Mesothelial cell of epicardium (in vitro differentiated cells): ENCODE results near the gene ORAI2. TPM values are rescaled to one million over a fixed set of nuclear protein-coding genes. Genes with fewer than 3 reads are reported as not detected.

Experiments
- DNase-seq, 2 experiments: peaks; one replicate each; pipeline ENCODE4 v3.0.0; 2021; ENCODE audit warnings: low spot score in 2 of 2; ENCODE audit not compliant: unreplicated experiment in 2 of 2
- H3K27ac Mint-ChIP-seq: 2 replicates; pipeline ENCODE4 v1.8.0; 2021; ENCODE audit warnings: mixed read lengths
- H3K27me3 Mint-ChIP-seq: 2 replicates; pipeline ENCODE4 v1.8.0; 2021; ENCODE audit warnings: low read depth, mixed read lengths
- H3K36me3 Mint-ChIP-seq: 2 replicates; pipeline ENCODE4 v1.8.0; 2021; ENCODE audit warnings: mixed read lengths
- H3K4me1 Mint-ChIP-seq: 2 replicates; pipeline ENCODE4 v1.8.0; 2021; ENCODE audit warnings: mixed read lengths
- H3K4me3 Mint-ChIP-seq: 2 replicates; pipeline ENCODE4 v1.8.0; 2021; ENCODE audit warnings: mild to moderate bottlenecking, moderate library complexity, mixed read lengths
- H3K9me3 Mint-ChIP-seq: 2 replicates; pipeline ENCODE4 v1.8.0; 2021; ENCODE audit warnings: mixed read lengths
- total RNA-seq: library from RNA; stranded (reverse); gene quantifications from 3 replicates; pipeline ENCODE4 v1.2.1, GENCODE V29; 2021
- TF ChIP-seq, protein P1 (sequence below): fragments of 200-600 bp; sonication (generic); IDR thresholded peaks from one replicate; pipeline ENCODE4 v1.5.0; 2021; ENCODE audit warnings: antibody characterized with exemption; ENCODE audit not compliant: unreplicated experiment

Gene ORAI2
- total RNA-seq, 1 donor from 2014 or later: 27.9 TPM

DNA sequence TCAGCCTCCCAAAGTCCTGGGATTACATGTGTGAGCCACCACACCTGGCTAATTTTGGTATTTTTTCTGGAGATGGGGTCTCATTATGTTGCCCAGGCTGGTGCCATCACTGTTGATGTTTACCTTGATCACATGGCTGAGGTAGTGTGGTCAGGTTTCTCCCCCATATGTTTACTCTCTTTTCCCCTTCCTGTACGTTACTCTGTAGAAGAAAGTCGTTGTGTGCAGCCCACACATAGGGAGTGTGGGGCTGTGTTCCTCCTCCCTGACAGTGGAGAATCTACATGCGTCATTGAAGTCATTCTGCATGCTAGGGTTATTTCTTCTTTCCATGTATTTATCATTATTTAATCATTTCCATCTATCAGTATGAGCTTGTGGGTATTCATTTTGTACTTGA lies 16.3 kb upstream of the ORAI2 start:
- Mint-ChIP-seq H3K27ac (no peak overlapping the region), H3K9me3 (no peaks in the 10 kb centered on the region), H3K36me3 (peaks cover 42% of the 10 kb centered on the region), H3K4me1 (no peaks in the 10 kb centered on the region), H3K4me3 (no peak overlapping the region), H3K27me3 (no peaks in the 10 kb centered on the region)
- TF ChIP-seq, protein P1, sequence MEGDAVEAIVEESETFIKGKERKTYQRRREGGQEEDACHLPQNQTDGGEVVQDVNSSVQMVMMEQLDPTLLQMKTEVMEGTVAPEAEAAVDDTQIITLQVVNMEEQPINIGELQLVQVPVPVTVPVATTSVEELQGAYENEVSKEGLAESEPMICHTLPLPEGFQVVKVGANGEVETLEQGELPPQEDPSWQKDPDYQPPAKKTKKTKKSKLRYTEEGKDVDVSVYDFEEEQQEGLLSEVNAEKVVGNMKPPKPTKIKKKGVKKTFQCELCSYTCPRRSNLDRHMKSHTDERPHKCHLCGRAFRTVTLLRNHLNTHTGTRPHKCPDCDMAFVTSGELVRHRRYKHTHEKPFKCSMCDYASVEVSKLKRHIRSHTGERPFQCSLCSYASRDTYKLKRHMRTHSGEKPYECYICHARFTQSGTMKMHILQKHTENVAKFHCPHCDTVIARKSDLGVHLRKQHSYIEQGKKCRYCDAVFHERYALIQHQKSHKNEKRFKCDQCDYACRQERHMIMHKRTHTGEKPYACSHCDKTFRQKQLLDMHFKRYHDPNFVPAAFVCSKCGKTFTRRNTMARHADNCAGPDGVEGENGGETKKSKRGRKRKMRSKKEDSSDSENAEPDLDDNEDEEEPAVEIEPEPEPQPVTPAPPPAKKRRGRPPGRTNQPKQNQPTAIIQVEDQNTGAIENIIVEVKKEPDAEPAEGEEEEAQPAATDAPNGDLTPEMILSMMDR: no peak
- DNase-seq: no peak

DNA sequence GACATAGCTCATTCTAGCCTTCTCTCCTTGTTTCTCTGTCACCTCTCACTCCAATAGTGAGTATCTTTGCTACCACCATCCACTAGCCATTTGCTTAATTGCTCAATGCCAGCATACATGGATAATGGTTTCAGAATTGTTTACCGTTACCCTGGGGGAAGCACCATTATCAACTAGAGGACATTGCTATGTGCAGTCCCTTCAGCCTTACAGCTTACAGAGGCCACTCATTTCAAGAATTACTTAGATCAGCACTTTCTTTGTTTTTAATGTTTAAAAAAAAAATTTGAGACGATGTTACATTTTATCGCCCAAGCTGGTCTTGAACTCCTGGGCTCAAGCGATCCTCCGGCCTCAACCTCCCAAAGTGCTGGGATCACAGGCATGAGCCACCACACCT lies 14.8 kb upstream of the ORAI2 start:
- Mint-ChIP-seq H3K4me1 (no peaks in the 10 kb centered on the region), H3K27ac (no peak overlapping the region), H3K36me3 (peaks cover 41% of the 10 kb centered on the region), H3K27me3 (no peaks in the 10 kb centered on the region), H3K9me3 (no peaks in the 10 kb centered on the region), H3K4me3 (no peak overlapping the region)
- TF ChIP-seq, protein P1: no peak
- DNase-seq: no peak

DNA sequence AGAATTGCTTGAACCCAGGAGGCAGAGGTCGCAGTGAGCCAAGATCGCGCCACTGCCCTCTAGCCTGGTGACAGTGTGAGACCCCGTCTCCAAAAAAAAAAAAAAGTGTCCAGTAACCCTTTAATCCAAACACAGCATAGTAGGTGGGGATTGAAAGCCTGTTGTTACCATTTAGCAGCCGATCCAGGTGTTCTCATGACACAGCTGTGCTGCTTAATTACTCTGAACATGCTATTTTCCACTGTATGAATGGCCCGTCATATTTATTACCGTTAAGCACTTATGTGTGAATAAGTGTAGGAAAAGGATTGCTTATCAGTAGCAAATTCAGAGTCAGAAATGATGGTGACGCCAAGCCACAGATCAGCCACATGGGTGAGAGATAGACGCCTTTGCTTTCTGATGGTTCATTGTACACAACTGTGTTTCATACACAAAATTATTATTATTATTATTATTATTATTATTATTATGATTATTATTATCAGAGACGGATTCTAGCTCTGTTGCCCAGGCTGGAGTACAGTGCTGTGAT lies 11.6 kb upstream of the ORAI2 start:
- no peaks in the 10 kb centered on the region for H3K9me3 Mint-ChIP-seq

DNA sequence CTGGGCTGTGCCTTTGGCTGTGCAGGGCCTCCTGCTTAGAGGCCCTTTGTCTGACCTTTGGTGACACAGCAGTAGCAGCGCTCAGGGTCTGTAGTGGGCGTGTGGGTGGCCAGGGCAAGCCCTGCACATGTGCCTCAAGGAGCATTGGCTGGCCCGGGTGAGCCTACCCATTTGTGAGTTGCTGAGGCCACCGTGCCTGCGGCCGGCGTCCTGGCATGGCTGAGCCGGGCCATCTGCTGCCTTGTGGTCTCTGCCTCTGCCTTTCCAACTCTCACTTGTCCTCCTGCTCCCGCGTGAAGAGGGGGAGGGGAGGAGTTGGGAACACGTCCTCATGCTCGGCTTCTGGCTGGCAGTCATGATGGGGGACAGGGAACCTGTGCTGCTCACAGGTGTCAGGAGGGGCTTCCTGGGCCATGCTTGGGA lies 9.2 kb upstream of the ORAI2 start:
- peaks cover 37% of the 10 kb centered on the region for H3K36me3 Mint-ChIP-seq
- DNase-seq: no peak
- no peak overlapping the region for H3K27ac Mint-ChIP-seq
- H3K9me3 Mint-ChIP-seq: no peaks in the 10 kb centered on the region
- H3K4me1 Mint-ChIP-seq: no peaks in the 10 kb centered on the region
- no peak overlapping the region for H3K4me3 Mint-ChIP-seq
- H3K27me3 Mint-ChIP-seq: no peaks in the 10 kb centered on the region
- TF ChIP-seq, protein P1: no peak

More for the DNA sequence above, 11.6 kb upstream of the ORAI2 start:
- Mint-ChIP-seq H3K36me3 (peaks cover 42% of the 10 kb centered on the region), H3K4me1 (no peaks in the 10 kb centered on the region), H3K27ac (no peak overlapping the region), H3K27me3 (no peaks in the 10 kb centered on the region), H3K4me3 (no peak overlapping the region)
- TF ChIP-seq, protein P1: no peak
- no peak for DNase-seq

DNA sequence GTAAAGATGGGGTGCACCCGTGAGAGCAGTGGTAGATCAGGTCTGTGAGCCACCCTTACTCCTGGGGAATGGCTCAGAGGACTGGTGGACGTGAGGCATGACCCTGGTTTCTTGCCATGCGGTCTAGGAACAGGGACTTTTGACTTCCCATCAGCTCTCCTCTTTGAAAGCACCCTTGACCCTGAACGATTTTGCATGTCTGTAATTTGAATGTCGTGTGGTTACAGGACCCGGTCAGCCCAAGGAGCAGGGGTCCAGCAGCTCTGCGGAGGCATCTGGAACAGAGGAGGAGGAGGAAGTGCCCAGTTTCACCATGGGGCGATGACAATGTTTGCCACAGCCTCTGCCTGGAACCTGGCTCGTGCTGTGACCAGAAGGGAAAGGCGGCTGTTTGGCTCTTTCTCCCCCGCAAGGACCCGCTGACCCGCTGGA lies 8.6 kb upstream of the ORAI2 start:
- Mint-ChIP-seq H3K4me1 (no peaks in the 10 kb centered on the region), H3K36me3 (peaks cover 34% of the 10 kb centered on the region), H3K4me3 (no peak overlapping the region), H3K27me3 (no peaks in the 10 kb centered on the region), H3K9me3 (no peaks in the 10 kb centered on the region), H3K27ac (no peak overlapping the region)
- TF ChIP-seq, protein P1: no peak
- DNase-seq: no peak
